HG02610 (cell line): ENCODE results near the gene ZBTB8OS.
"Not testable (repeated sequence)": the region's sequence is repeated elsewhere in the genome, so short reads cannot be mapped to it uniquely, and the experiment has no call there.

ENCODE experiments used
- ATAC-seq: cut with Tn5 transposase; IDR thresholded peaks from one replicate; pipeline ENCODE4 v1.9.1; 2021; ENCODE audit warnings: mild to moderate bottlenecking, moderate library complexity; ENCODE audit not compliant: unreplicated experiment

The ZBTB8OS gene

GRCh38 chr1:32650752-32651460, 556 bp upstream of the ZBTB8OS start, which contains the start of gene RBBP4:
Gene RBBP4 (plus strand): TSS chr1:32651208. CDS start chr1:32651307, 99 bp downstream.
- peak; percentile 83 for ATAC-seq

- ATAC-seq, result no peak
These were observed 2.8 kb downstream of the ZBTB8OS start for GRCh38 chr1:32647308-32648134.

GRCh38 chr1:32644426-32644825, 5.9 kb downstream of the ZBTB8OS start:
- no peak for ATAC-seq

GRCh38 chr1:32642292-32642827, 8.0 kb downstream of the ZBTB8OS start:
- ATAC-seq, result not testable (repeated sequence)

- ATAC-seq, result no peak
These were observed 10.8 kb downstream of the ZBTB8OS start for GRCh38 chr1:32639489-32640075.

- ATAC-seq, result no peak
These were observed 13.3 kb downstream of the ZBTB8OS start for GRCh38 chr1:32636914-32637645.

GRCh38 chr1:32635508-32636277, 14.7 kb downstream of the ZBTB8OS start:
- ATAC-seq, result no peak

GRCh38 chr1:32632829-32633228, 17.5 kb downstream of the ZBTB8OS start:
- ATAC-seq, result no peak

- ATAC-seq, result not testable (repeated sequence)
These were observed 20.2 kb downstream of the ZBTB8OS start for GRCh38 chr1:32630173-32630572.

GRCh38 chr1:32627596-32628162, 22.7 kb downstream of the ZBTB8OS start:
- ATAC-seq, result peak; percentile 66

GRCh38 chr1:32626176-32626575, 24.2 kb downstream of the ZBTB8OS start:
- ATAC-seq, result no peak

GRCh38 chr1:32623775-32624174, 26.6 kb downstream of the ZBTB8OS start:
- no peak for ATAC-seq

GRCh38 chr1:32622806-32623681, 27.3 kb downstream of the ZBTB8OS start:
- peak; percentile 47 for ATAC-seq

- no peak for ATAC-seq
These were observed 28.1 kb downstream of the ZBTB8OS start for GRCh38 chr1:32622205-32622604.

- ATAC-seq, result peak; percentile 81
These were observed 30.5 kb downstream of the ZBTB8OS start for GRCh38 chr1:32619701-32620485.

- ATAC-seq, result no peak
These were observed 31.6 kb downstream of the ZBTB8OS start for GRCh38 chr1:32618673-32619221.

GRCh38 chr1:32613472-32613871, 36.9 kb downstream of the ZBTB8OS start:
- no peak for ATAC-seq
